Hypothalamus (tissue), 51 donors: ENCODE measurements around the gene PTPRF.
"Not testable (repeated sequence)": the region's sequence is repeated elsewhere in the genome, so short reads cannot be mapped to it uniquely, and the experiment has no call there.

Source experiments
- DNase-seq, 51 donors: peaks; one replicate each; lab custom pipeline; 2025; lab: John Stamatoyannopoulos, UW

The PTPRF gene

GRCh38 chr1:43530483-43531106 is at the start of gene PTPRF:
Gene PTPRF, plus strand, starts transcription at chr1:43530883. Its CDS starts 14,193 bp downstream, at chr1:43545076.
- peak in 45 of 51 donors; percentile 21 to 85 (median 58) for DNase-seq

- DNase-seq, result no peak
These were observed 49.2 kb upstream of the PTPRF start for GRCh38 chr1:43481491-43481890.

DNA sequence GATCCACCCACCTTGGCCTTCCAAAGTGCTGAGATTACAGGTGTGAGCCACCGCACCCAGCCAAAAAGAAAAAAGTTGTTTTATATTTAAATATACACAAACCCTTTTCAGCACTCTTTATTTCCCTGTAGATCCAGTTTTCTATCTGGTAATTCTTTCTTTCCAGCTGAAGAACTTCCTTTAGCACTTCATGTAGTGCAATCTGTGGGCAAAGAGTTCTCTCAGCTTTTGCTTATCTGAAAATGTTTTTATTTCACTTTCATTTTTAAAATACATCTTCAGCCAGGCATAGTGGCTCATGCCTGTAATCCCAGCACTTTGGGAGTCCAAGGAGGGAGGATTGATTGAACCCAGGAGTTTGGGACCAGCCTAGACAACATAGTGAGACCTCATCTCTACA is 48.5 kb upstream of the PTPRF start:
- no peak for DNase-seq

DNA sequence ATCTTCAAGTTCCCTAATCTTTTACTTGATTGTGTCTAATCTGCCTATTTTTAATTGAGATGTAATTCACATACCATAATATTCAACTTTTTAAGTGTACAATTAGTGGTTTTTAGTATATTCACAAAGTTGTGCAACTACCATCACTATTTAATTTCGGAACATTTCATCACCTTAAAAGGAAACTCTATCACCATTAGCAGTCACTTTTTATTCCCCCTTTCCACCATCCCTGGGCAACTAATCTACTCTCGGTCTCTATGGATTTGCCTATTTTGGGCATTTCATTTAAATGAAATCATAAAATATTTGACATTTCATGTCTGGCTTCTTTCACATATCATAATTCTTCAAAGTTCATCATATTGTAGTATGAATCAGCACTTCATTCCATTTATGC is 46.3 kb upstream of the PTPRF start:
- DNase-seq, result no peak

DNA sequence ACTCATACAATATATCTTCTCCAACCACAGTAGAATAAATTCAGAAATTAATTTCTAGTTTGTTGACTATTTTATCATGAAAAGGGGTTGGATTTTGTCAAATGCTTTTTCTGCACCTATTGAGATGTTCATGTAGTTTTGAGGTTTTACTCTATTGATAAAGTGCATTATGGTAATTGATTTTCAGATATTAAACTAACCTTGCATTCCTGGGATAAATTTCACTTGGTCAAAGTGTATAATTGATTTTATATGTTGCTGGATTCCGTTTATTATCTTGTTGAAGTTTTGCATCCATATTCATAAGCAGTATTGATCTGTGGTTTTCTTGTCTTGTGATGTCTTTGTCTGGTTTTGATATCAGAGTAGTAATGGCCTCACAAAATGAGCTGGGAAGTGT is 42.5 kb upstream of the PTPRF start:
- DNase-seq, result no peak

DNA sequence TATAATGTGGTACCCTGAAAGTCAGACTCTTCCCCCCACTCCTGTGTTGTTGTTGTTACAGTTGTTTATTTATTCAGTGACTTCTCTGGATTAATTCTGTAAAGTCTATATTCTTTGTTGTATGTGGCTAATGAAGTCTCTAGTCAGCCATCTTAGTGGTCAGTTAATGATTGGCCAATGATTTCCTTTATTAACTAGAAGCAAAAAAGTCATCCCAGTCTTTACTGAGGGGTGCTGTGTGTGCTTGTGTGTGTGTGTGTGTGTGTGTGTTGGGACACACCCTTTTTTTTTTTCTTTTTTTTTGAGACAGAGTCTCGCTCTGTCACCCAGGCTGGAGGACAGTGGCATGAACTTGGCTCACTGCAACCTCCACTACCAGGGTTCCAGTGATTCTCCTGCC is 39.6 kb upstream of the PTPRF start:
- no peak for DNase-seq

GRCh38 chr1:43492826-43493225 is 37.9 kb upstream of the PTPRF start:
- DNase-seq, result no peak

GRCh38 chr1:43493661-43494450 is 36.8 kb upstream of the PTPRF start:
- DNase-seq, result no peak

- DNase-seq, result no peak
These were observed 35.5 kb upstream of the PTPRF start for GRCh38 chr1:43495204-43495603.

DNA sequence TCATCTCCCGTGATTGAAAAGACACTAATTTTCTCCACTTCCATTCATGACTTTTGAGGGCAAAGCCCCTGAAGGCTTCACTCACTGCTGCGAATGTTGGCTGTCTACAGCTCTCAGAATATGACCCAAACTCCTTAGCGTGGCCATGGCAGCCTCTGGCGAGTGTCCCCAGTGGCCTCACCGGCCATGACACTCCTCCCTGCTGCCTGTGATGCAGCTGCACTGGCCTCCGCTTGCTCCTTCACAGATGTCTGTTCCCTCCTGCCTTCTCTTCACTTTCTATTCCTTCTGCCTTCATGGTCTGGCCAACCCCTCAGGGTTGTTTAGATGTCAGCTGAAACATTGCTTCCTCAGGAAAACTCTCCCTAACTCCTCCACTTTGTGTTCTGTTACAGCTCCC is 30.8 kb upstream of the PTPRF start:
- no peak for DNase-seq

- DNase-seq, result not testable (repeated sequence)
These were observed 28.9 kb upstream of the PTPRF start for GRCh38 chr1:43501806-43502205.

DNA sequence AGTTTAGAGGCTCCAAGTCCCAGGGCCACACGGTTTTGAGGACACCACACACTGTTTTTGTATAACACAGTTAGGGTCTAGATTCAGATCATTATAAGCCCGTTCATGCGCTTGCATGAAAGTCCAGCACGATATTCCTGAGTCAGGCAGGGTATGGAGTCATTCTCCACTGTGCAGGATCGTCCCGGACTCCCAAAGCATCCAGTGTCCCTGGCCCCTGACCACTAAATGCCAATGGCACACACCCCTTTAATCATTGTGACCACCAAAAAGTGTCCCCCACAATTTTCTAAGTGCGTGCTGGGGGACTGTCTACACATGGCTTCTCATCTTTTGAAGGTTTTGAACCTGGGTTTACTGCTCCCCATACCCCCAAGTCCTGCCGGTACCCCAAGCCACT is 27.1 kb upstream of the PTPRF start:
- no peak for DNase-seq

GRCh38 chr1:43505077-43505780 is 25.5 kb upstream of the PTPRF start:
- DNase-seq, result no peak

DNA sequence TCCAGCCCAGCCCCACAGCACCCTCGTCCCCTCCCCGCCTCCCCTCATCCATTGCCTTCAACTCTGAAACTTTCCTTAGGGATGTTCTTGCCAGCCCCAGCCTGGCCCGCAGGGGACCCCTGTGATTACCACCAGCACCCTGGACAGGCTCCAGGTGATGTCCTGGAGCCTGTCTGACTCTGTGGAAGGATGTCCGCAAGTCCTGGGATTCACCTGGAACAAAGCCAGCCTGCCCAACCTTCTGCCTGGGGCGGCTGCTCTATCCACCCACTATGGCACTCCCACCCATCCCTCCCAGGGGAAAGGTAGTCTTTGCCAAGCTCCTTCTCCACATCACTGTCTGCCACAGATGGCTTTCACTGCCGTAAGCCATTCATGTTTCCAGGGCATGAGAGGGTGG is 24.4 kb upstream of the PTPRF start:
- DNase-seq, result no peak

GRCh38 chr1:43507296-43508295 is 23.1 kb upstream of the PTPRF start:
- no peak for DNase-seq

- DNase-seq, result no peak
These were observed 21.5 kb upstream of the PTPRF start for GRCh38 chr1:43509007-43509739.

DNA sequence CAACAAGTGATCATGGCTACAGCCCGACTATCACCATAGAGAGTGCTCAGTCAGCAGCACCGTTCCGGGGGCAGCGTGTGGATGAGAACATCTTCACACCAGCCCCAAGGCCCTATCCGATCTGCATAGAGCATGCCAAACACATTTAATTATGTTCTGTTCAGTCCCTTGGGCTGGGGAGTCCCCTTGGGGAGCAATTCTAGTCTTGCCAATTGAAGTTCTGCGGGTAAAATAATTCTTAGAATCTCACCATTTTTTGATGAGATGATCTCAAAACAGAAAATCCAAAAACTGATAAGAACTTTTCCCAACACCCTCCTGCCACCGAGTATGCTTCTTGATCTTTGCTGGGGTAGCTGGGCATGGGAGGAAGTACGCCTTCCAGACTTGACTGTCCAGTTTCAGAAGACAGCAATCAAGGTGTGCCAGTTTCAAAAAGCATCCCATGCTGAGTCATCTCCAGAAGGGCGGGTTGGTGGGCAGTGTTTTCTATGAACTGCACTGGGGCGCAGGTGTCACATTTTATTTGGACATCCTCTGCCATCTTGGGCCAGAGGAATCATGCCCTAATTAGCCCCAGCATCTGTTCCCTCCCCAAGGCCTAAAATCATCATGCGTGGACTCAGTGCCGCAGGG is 20.8 kb upstream of the PTPRF start:
- DNase-seq, result no peak

DNA sequence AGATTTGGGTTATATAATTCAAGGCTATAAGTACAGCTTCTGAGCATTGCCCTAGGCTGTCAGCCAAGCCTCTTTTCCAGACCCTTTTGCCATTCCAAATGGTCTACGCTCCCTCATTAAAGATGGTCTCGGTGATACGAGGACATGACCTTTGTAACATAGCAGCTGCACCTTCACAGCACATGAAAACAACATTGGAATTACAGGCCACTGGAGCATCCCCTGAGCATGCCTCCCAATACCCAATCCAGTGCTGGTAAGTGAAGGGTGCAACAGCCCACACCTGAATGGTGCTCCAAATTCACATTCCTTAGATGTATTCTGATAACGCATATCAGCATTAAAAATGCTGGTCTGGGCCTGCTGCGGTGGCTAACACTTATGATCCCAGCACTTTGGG is 20.1 kb upstream of the PTPRF start:
- DNase-seq, result no peak

DNA sequence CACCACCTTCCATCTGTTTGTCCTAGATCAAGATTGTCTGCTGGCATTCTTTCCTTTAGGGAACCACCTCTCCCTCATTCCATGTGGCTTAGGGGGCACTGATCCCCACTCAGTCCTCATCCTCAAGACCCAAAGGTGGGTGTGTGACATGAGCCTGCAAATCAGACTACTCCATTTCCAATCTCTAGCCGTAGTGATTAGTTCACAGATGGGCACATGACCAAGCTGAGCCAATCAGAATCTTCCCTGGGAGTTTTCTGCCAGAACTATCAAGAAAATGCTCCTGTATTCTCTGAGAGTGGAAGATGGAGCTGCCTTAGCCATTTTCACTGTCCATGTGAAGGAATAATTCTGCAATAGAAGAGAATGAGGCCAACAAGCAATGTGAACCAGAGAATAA is 19.3 kb upstream of the PTPRF start:
- no peak for DNase-seq
